Fibroblast of skin of scalp (primary cell): ENCODE data around the gene COL11A2.
"Not testable (repeated sequence)": the region's sequence is repeated elsewhere in the genome, so short reads cannot be mapped to it uniquely, and the experiment has no call there.

Source experiments
- DNase-seq: peaks from one replicate; pipeline ENCODE4 v3.0.0-alpha.2; 2013

Gene COL11A2

DNA sequence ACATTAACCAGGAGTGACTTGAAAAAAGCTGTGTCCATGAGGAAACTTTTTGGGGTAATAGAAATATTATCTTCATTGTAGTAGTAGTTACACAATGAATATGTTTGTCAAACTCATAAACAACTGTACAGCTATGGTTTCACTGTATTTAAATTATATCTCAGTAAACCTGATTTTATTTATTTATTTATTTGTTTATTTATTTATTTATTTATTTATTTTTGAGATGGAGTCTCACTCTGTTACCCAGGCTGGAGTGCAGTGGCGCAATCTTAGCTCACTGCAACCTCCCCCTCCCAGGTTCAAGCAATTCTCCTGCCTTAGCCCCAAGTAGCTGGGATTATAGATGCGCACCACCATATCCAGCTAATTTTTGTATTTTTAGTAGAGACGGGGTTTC is 41.7 kb downstream of the COL11A2 start:
- not testable (repeated sequence) for DNase-seq

DNA sequence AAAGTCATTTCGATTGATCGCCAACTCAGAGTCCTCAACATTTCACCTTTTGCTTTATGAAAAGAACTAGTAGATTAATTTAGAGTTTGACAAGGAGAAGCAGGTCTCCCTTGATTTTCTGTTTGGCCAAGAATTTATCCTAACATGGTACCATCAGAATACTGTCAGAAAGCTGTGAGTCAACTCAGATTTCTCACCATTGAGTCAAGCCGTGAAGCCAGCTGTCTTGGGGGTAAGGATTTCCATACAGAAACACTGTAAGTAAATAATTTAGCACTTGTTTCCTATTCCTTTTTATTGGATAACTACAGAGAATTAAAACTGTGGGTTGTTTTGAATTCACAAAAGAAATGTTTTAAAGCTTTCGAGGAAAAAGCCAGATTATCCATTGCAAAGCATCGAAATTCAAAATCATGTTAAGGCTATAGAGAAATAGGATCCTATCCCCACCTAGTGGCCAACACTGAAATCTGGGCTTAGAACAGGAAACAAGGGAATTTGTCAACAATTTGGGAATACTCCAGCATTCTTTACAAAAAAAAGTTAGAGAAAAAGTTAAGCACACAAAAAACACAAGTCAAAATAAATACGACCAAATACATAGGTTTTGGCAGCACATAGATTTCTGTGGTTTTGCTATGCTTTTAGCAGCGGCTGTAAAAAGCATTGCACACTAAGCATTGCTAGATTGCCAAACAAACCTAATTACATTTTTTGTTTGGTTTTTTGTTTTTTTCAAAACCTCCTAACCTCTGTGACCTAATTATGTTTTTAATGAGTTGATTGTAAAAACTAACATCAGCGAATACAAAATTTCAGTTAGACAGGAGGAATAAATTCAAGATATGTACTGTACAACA is 44.2 kb downstream of the COL11A2 start:
- peak; percentile 52 for DNase-seq

DNA sequence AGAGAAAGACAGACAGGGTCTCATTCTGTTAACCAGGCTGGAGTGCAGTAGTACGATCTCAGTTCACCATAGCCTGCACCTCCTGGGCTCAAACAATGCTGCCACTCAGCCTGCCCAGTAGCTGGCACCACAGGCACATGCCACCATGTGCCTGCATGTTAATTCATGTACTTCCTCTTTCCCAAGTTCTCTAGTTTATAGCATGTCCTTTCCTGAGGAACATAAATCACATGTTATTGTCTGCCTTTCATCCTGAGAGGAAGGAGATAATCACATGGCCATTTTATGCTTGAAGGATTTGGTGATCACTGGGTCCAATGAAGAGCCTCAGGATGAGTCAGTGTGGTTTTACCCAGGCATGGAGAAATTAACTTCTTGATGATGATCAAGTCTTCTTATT is 47.9 kb downstream of the COL11A2 start:
- DNase-seq: no peak

DNA sequence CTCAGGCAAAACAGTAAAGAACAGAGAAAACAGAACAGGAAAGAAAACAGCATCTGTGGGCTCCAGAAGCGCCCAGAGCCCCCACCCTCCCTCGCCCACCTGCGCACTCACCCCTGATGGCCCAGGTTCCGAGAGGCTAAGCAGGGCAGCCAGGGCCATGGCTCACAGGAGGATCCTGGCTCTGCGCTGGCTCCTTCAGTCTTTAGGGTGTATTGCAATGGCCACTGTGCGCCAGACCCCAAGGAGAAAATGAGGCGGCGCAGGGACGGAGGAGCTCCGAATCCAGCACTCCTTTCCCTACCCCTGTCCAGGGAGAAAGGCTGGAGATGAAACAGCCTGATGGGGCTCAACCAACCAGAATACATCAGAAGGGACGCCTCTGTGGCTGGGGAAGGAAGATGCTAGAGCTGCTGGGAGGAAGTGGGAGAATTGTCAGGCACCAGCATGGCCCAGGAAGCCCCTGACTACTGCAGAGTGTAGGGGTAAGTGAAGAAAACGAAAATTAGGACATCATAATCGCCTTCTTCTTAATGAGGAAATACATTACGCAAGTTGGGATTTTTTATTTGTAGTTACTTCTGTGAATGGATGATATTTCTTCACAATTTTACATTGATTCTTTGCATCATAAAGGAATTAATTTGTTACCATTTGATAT is 49.0 kb downstream of the COL11A2 start:
- no peak for DNase-seq

DNA sequence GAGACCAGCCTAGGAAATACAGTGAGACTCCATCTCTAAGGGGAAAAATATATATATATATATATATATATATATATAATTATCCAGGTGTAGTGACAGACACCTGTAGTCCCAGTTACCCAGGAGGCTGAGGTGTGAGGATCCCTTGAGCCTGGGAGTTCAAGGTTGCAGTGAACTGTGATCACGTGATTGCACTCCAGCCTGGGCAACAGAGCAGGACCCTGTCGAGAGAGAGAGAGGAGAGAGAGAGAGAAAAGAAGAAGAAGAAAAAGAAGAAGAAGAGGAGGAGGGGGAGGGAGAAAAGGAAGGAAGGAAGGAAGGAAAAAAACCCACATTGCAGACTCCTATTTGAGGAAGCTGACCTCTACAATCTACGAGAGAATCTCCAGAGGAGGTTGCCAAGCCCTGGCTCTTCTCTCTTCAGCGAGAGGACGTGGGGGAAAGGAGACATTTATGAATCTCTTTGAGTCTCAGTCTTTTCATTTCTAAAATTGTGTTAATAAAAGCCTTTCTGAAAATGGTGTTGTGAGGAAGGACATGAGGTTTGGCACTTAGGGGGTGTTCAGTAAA is 49.7 kb downstream of the COL11A2 start:
- no peak for DNase-seq

DNA sequence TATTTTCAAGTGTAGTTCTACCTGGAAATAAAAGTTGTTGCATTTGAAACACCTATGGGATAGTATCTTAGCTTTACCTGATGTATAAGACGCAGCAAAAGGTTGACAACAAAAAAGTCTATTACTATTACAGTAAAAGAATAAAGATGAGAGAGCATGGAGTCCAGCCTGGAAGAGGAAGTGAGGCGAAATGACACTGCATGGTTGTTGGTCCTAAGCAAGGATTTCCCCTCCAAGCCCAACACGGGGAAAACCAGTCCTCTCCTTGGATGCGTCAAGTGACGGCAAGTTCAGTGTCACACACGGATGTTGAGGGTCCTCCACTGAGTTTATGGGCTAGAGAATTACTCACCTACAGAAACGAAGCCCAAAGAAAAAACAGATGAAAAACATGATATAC is 51.7 kb downstream of the COL11A2 start:
- DNase-seq: no peak

DNA sequence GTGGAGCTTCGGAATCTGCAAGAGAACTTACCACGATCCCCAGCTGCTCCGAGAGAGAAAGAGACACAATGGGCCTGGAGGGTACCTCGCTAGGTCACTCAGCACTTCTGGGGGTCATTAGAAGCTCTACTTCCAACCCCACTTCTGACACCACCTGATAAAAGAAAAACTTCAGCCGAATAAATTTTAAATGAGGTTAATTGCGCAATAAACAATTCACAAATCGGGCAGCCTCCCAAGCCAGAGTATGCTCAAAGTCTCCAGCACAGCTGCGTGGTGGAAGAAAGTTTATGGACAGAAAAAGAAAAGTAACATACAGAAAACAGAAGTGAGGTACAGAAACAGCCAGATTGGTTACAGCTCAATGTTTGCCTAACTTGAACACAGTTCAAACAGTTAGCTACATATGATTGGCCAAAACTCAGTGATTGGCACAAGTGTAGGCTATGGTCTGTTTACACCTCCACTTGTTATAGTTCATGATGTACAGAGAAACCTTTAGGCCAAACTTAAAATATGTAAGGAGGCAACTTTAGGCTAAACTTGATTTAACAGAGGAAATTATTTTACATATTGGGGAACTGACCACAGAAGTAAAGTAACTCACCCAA is 52.6 kb downstream of the COL11A2 start:
- no peak for DNase-seq

DNA sequence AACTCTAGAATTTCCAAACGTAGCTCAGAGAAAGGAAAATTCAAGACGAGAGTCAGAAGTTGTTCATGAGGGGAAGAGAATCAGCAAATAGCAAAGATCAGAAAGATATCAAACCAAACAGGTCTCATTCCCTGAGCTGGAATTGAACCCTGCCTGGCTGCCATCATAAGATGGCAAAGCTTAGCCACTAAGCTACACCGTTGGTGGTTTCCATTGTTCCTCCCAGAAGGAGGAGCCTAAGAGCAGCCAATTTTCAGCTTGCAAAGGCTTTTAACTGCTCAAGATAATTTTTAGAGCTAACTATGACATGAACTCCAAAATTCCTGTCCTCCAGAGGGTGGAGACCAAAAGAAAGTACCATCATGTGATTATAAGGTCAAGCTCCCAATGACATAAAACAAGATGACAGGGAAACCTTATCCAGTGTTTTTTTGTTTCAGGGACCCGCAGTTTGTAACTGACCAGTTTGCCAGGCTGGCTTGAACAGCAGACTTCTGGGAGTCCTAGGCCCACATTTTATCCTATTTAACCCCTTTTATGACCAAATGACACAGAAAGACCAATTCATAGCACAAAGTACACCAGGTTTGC is 55.9 kb downstream of the COL11A2 start:
- DNase-seq: no peak

DNA sequence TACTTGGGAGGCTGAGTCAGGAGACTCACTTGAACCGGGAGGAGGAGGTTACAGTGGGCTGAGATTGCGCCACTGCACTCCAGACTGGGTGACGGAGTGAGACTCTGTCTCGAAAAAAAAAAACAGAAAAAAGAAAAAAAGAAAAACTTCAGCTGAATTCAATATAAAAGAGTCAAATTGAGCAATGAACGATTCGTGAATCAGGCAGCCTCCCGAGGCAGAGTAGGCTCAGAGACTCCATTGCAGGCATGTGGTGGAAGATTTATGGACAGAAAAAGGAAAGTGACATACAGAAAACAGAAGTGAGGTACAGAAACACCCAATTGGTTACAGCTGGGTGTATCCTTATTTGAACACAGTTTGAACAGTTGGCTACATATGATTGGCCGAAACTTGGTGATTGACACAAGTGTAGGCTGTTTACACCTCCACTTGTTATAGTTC is 60.2 kb downstream of the COL11A2 start:
- DNase-seq: no peak

DNA sequence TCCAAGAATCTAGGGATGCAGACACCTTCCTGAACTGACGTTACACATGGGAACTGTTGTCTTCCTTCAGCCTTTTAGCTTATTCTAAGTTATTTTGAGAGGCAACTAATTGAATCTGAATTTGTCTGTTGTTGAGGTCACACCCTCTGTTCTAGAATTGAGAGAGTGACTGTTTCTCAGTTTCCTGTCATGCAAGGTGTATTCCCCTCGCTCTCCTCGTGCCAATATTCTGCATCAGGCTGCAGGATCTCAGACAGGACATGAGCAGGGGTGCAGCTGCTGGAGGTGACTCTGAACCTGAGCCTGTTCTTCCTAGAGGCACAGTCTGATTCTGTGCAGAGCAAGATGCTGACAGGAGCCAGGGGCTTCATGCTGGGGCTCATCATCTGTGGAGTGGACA is 63.9 kb downstream of the COL11A2 start:
- no peak for DNase-seq

DNA sequence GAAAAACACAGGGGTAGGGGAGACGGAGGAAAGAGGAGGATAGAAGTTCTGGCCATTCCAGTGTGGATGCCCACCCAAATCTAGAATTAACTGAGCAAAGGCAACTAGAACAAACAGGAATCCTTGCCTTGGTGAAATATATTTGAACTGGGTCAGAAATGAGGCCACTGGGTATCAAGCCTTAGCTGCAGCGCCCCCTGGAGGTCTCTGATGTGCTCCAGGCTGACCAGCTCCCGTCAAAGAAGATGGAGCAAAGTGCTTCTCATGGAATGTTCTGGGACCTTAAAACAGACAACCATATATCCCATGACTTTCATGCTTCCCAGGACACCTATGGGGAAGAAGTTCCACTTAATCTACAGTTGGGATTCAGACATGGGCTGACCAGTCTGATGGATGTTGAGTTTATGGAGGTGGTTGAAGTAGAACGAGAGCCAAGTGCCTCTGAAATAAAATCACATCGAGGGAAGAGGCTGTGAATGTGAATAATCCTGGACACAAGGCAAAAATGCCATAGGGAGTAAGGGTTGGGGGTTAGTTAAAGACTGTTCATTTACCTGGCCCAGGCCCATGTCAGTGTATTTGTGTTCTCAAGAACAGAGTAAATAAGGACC is 66.1 kb downstream of the COL11A2 start:
- DNase-seq: peak; percentile 26

DNA sequence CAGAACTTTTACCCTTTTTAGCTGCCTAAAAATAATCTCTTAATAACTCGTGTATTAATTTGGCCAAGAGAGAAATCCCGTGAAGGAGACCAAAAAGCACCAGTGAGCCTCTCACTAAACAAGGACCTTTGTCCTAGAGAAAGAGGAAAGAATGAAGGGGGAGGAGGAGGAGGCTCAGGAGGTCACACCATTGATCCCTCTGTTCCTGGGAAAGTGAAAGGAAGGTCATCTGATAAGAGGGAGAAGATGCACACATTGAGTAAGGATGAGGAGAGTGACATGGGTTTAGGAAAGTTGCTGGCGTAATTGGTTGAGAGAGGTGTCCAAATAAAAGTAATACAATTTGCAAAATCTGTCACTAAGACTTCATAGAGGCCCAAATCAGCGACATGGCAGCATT is 67.3 kb downstream of the COL11A2 start:
- DNase-seq: no peak

DNA sequence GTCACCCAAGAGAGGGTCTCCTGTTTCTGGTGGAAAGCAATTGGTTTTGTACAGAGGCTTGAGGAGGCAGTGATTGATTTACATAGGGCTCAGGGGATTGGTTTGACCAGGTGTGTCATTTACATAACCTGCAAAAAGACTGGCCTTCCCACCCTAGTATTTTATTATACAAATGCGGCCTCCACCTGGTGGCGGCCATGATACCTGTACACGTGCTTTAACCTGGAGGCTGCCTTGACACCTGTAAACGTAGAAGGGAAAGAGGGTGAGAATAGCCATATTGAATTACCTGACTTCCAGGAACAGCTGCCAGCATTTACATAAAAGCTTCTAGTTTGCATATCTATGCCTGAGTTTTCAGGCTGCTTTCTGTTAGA is 67.8 kb downstream of the COL11A2 start:
- DNase-seq: no peak

DNA sequence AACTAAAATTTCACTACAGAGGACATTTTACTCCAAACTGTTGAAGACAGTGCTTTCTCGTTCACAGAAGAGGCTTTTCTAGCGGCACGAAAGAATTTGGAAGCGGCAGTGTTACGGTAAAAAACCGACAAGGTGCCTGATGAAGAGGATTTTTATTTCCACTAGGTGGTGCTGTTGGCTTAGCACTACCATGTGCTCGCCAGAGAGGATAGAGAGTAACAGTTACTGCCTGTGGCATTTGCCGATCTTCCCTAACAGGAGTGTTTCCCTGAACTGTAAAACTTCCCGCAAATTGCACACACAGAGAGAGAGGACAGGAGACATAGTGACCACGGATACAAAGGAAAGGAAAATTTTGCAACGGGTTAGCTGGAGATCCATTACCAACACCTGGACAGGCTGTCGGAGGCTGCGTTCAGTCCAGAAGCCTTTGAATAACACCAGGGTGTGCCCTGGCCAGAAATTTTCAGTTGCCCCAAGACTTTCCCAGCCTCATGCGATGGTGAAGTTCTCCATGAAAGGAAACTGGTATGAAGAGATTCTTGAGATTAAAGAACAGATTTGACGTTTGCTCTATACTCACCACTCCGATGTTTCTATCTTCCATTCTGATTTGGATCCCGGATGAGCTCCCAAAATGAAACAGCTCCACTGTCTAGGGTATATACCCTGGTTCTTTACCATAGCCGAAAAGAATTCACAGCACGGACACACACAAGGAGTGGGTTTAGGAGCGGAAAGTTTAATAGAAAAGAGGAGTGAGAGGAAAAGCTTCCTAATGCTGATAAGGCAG is 68.3 kb downstream of the COL11A2 start:
- DNase-seq: peak; percentile 30

DNA sequence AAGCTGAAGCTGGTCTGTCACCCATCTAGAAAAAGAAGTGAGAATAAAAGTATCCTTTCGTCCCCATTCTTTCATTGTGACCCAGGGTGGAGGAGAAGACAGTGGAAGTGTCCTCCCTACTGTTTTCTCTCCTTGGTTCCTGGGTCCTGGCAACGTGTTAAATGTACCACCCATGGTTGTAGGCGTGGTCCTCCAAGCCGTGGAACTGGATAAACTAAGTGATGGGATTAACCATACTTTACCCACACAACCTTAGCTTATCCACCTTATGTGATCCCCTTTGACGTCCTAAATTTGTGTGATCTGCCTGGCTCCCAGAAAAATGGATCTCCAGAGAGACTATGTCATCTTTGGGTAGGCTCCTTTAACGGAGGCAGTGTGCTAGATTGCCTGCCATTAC is 69.1 kb downstream of the COL11A2 start:
- DNase-seq: no peak

DNA sequence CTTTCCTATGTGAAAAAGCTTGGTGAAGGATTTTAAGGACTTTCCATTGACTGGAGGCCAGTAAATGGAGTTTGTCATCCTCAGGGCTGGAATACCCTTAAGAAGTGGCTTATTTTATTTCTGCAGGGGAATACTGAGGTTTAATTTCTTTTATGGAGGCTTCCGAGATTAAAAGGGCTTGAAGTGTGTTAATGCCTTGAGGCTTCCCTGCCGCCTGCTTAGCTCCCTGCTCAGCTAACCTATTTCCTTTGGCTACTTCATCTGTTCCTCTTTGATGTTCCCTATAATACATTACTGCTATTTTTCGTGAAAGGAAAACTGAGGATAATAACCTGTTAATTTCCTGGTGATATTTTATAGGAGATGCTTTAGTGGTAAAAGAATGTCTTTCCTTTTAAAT is 72.3 kb downstream of the COL11A2 start:
- no peak for DNase-seq

DNA sequence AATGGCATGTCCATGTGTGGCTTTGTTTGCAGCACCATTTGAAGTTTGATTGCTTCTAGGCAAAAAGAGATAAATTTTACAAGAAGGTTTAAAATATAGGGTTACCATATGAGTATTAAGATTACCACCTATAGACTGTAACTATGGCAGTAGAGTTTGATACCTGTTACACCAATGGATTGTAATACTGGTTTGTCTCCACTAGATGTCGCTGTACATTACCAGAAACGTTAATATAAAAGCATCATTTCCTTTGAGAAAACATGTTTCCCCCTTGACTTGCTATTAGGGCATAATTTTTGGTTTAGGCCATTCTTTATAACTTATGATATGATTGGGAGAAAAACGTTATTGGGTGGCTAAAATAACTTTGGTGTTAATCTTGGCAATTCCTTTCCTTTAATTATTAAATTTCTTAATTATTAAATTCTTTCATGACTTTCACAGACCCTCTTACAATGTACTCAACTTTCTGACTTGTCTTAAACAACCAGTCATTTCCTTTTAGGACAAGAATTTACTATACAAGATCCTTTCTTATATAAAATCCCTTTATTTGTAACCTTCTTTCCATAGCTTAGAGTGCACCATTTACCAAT is 73.6 kb downstream of the COL11A2 start:
- DNase-seq: peak; percentile 57

DNA sequence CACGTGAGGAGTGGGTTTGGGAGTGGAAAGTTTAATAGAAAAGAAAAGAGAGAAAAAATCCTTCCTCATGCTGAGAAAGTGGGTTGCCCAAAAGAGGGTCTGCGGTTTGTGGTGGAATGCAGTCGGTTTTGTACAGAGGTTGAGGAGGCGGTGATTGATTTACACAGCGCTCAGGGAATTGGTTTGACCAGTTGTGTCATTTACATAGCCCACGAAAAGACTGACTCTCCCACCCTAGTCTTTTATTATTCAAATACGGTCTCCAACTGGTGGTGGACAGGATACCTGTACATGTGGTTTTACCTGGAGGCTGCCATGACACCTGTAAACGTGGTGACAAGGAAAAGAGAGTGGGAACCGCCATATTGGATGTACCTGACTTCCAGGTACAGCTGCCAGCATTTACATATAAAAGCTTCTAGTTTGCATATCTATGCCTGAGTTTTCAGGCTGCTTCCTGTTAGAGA is 74.4 kb downstream of the COL11A2 start:
- no peak for DNase-seq

DNA sequence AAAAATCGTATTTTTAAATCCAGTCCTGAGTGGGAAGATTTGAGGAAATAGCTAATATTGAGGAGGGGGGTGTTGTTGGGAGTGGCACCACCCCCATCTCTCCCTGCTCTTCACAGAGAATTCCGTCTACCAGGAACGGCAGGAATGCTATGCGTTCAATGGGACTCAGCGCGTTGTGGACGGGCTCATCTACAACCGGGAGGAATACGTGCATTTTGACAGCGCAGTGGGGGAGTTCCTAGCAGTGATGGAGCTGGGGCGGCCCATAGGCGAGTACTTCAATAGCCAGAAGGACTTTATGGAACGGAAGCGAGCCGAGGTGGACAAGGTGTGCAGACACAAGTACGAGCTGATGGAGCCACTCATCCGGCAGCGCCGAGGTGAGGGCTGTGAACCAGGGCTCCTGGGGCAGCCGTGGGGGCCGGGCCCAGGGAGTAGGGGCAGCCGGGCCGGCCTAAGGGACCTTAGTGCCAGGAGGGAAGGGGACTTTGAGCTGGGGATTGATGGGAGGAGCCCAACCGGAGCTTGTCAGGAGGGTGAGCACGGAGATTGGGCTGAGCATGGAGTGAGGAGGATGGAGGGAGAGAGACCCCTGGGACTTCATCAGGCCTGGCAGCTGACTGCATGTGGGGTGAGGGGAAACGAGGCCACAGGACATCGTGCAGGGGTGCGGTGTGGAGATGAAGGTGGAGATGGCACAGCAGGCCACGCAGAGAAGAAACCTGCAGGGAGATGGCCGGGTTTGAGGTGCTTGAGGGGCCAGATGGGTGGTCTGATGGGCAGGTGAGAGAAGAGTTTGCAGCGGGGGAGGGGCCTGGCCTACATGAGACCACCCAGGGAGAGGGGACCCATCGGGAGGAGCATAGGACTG is 75.2 kb downstream of the COL11A2 start:
- peak; percentile 20 for DNase-seq

DNA sequence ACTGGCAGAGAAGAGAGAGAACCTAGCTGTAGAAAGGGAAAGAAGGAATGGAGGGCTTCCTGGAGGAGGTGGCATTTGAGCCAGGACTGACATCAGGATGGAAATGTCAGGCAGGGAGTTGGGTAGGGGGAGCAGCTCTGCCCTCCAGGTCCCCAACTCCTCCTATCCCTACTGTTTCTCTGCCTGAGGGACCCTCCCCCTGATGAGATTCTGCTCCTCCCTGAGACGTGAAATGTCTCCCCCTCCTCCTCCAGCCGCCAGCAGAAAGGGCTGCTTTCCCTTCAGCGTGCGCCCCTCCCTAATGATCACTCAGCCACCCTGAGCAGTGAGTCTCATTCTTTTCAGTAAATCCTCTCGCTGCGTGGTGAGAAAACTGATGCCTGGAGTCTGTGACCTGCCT is 75.8 kb downstream of the COL11A2 start:
- DNase-seq: no peak
